Liver (tissue), 9 donors: ENCODE results near the gene VGF. TPM values are rescaled to one million over a fixed set of nuclear protein-coding genes. Genes with fewer than 3 reads are reported as not detected.

Source experiments
- DNase-seq: peaks from one replicate; pipeline ENCODE4 v3.0.0-alpha.2; 2017; ENCODE audit warnings: low spot score
- H3K27ac ChIP-seq, 2 donors: one replicate each; pipeline ENCODE4 v1.7.0; 2013; ENCODE audit warnings: inconsistent platforms in 2 of 2, low read length in 2 of 2, control low read depth in 1 of 2, low read depth in 1 of 2, mild to moderate bottlenecking in 1 of 2
- H3K27me3 ChIP-seq, 4 donors: one replicate each; pipeline versions ENCODE4 v1.6.1 to v1.7.0; 2013; ENCODE audit warnings: low read length in 3 of 4, inconsistent platforms in 1 of 4, mild to moderate bottlenecking in 1 of 4, moderate library complexity in 1 of 4; ENCODE audit not compliant: control insufficient read depth in 4 of 4, insufficient read depth in 4 of 4
- H3K36me3 ChIP-seq, 4 donors: one replicate each; pipeline versions ENCODE4 v1.6.1 to v1.7.0; 2013; ENCODE audit warnings: low read length in 3 of 4, mild to moderate bottlenecking in 3 of 4, low read depth in 1 of 4, moderate library complexity in 1 of 4; ENCODE audit not compliant: control insufficient read depth in 4 of 4, insufficient read depth in 3 of 4
- H3K4me1 ChIP-seq, 4 donors: one replicate each; pipeline versions ENCODE4 v1.6.1 to v1.7.0; 2013; ENCODE audit warnings: low read length in 3 of 4, mild to moderate bottlenecking in 3 of 4, moderate library complexity in 1 of 4; ENCODE audit not compliant: control insufficient read depth in 4 of 4, insufficient read depth in 4 of 4
- H3K4me3 ChIP-seq, 3 donors: one replicate each; pipeline versions ENCODE4 v1.6.1 to v1.7.0; 2013; ENCODE audit warnings: low read length in 3 of 3, control low read depth in 1 of 3, low read depth in 1 of 3, mild to moderate bottlenecking in 1 of 3
- H3K9ac ChIP-seq, 2 donors: one replicate each; pipeline ENCODE4 v1.7.0; 2013; ENCODE audit warnings: low read length in 2 of 2, mild to moderate bottlenecking in 2 of 2, moderate library complexity in 2 of 2, control low read depth in 1 of 2, low read depth in 1 of 2
- H3K9me3 ChIP-seq, 4 donors: one replicate each; pipeline versions ENCODE4 v1.6.1 to v1.7.0; 2013; ENCODE audit warnings: low read length in 3 of 4; ENCODE audit not compliant: control insufficient read depth in 4 of 4
- CTCF ChIP-seq: fragments of 150-350 bp; IDR thresholded peaks from 2 replicates; pipeline ENCODE4 v1.5.1; 2017; ENCODE audit warnings: improper control_type of control experiment, low read depth, low read length; ENCODE audit not compliant: missing input control
- EGR1 ChIP-seq, 2 donors: IDR thresholded peaks; 2 replicates each; pipeline ENCODE4 v1.6.1; 2016 to 2018; ENCODE audit warnings: antibody characterized with exemption in 2 of 2, low read depth in 2 of 2
- FOXA1 ChIP-seq: IDR thresholded peaks from 2 replicates; pipeline ENCODE4 v1.6.1; 2016; ENCODE audit warnings: antibody characterized with exemption
- FOXA2 ChIP-seq: IDR thresholded peaks from 2 replicates; pipeline ENCODE4 v1.6.1; 2016; ENCODE audit warnings: antibody characterized with exemption
- GABPA ChIP-seq, 2 donors: IDR thresholded peaks in 1 of 2; conservative IDR thresholded peaks in 1 of 2; 2 replicates each; pipeline ENCODE4 v1.6.1; 2016; ENCODE audit warnings: antibody characterized with exemption in 2 of 2, mild to moderate bottlenecking in 1 of 2, moderate library complexity in 1 of 2
- HNF4A ChIP-seq, 2 donors: conservative IDR thresholded peaks; 2 replicates each; pipeline ENCODE4 v1.6.1; 2016; ENCODE audit warnings: antibody characterized with exemption in 2 of 2, mild to moderate bottlenecking in 2 of 2
- HNF4G ChIP-seq: IDR thresholded peaks from 2 replicates; pipeline ENCODE4 v1.6.1; 2016; ENCODE audit warnings: antibody characterized with exemption
- JUND ChIP-seq, 2 donors: IDR thresholded peaks; 2 replicates each; pipeline ENCODE4 v1.6.1; 2016; ENCODE audit warnings: antibody characterized with exemption in 2 of 2
- NR2F2 ChIP-seq: IDR thresholded peaks from 2 replicates; pipeline ENCODE4 v1.6.1; 2016; ENCODE audit warnings: antibody characterized with exemption
- RAD21 ChIP-seq, 2 donors: IDR thresholded peaks; 2 replicates each; pipeline ENCODE4 v1.6.1; 2016; ENCODE audit warnings: antibody characterized with exemption in 2 of 2, mild to moderate bottlenecking in 2 of 2
- REST ChIP-seq: IDR thresholded peaks from 2 replicates; pipeline ENCODE4 v1.6.1; 2016; ENCODE audit warnings: antibody characterized with exemption, mild to moderate bottlenecking
- RXRA ChIP-seq, 2 donors: IDR thresholded peaks; 2 replicates each; pipeline ENCODE4 v1.6.1; 2017 to 2018; ENCODE audit warnings: antibody characterized with exemption in 2 of 2, mild to moderate bottlenecking in 1 of 2
- SP1 ChIP-seq: IDR thresholded peaks from 2 replicates; pipeline ENCODE4 v1.6.1; 2018; ENCODE audit warnings: antibody characterized with exemption, mild to moderate bottlenecking
- TAF1 ChIP-seq: conservative IDR thresholded peaks from 2 replicates; pipeline ENCODE4 v1.6.1; 2016; ENCODE audit warnings: antibody characterized with exemption, mild to moderate bottlenecking
- YY1 ChIP-seq: IDR thresholded peaks from 2 replicates; pipeline ENCODE4 v1.6.1; 2016; ENCODE audit warnings: antibody characterized with exemption, mild to moderate bottlenecking
- ZBTB33 ChIP-seq: IDR thresholded peaks from 2 replicates; pipeline ENCODE4 v1.6.1; 2016; ENCODE audit warnings: antibody characterized with exemption
- WGBS: extraction: QIAGEN DNeasy Blood & Tissue Kit; methylation state at CpG from one replicate; pipeline ENCODE4 v1.1.7; 2013; 5-methylcytosine and 5-hydroxymethylcytosine counted together
- polyA plus RNA-seq, 2 donors: library from polyadenylated mRNA; stranded (reverse) in 1 of 2; unstranded in 1 of 2; fragments of 200-250 nt in 1 of 2; fragments of >200 nt in 1 of 2; fragmentation: Nextera tagmentation in 1 of 2; extraction: Ambion mirVana in 1 of 2; gene quantifications; one replicate each; pipeline versions ENCODE4 v1.2.1 to v1.2.3, GENCODE V29; 2013 to 2015
- total RNA-seq, 2 donors: library from RNA; depleted of rRNA; stranded (reverse); fragments of >200 nt; gene quantifications; one replicate each; pipeline ENCODE4 v1.2.3, GENCODE V29; 2014
- TF ChIP-seq, protein P1 (sequence below): IDR thresholded peaks from 2 replicates; pipeline ENCODE4 v1.6.1; 2016; ENCODE audit warnings: antibody characterized with exemption
- TF ChIP-seq, protein P2 (sequence below): IDR thresholded peaks from 2 replicates; pipeline ENCODE4 v1.6.1; 2016; ENCODE audit warnings: antibody characterized with exemption
- donor health status: healthy.
- donor health status: healthy.
- donor health status: healthy.
- donor health status: healthy.
- donor health status: healthy.

Gene VGF
- total and polyA plus RNA-seq, 4 donors = not detected

- Histone ChIP-seq H3K9me3 (no peaks in the 10 kb centered on the region), H3K4me1 (no peaks in the 10 kb centered on the region), H3K9ac (no peak overlapping the region), H3K27me3 (no peaks in the 10 kb centered on the region), H3K27ac (no peak overlapping the region), H3K36me3 (peaks cover 0 to 3% (median 0%) of the 10 kb centered on the region in 4 donors), H3K4me3 (no peak overlapping the region)
- 85% methylated on average over 4 of the region's 4 CpGs for WGBS
- TF ChIP-seq GABPA (IDR thresholded peaks at IDR 0.05 in 1 of 2, conservative IDR thresholded peaks at IDR 0.05 in 1 of 2) (no peak), FOXA2 (no peak), FOXA1 (no peak), SP1 (no peak), REST (no peak), RXRA (IDR thresholded peaks at IDR 0.05) (no peak), EGR1 (IDR thresholded peaks at IDR 0.05; ENCODE audit: low read depth in 2 of 2) (no peak), ZBTB33 (no peak), HNF4G (no peak), YY1 (no peak), RAD21 (IDR thresholded peaks at IDR 0.05) (no peak), TAF1 (no peak), HNF4A (conservative IDR thresholded peaks at IDR 0.05) (no peak), NR2F2 (no peak), CTCF (no peak), JUND (IDR thresholded peaks at IDR 0.05) (no peak)
- TF ChIP-seq, protein P1, sequence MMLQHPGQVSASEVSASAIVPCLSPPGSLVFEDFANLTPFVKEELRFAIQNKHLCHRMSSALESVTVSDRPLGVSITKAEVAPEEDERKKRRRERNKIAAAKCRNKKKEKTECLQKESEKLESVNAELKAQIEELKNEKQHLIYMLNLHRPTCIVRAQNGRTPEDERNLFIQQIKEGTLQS = no peak
- TF ChIP-seq, protein P2, sequence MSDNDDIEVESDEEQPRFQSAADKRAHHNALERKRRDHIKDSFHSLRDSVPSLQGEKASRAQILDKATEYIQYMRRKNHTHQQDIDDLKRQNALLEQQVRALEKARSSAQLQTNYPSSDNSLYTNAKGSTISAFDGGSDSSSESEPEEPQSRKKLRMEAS = no peak
- DNase-seq = no peak
Observed at GRCh38 chr7:101186844-101187428, 21.6 kb upstream of the VGF start.
